Measurements from ENCODE around the gene NOC4L. TPM values are rescaled to one million over a fixed set of nuclear protein-coding genes. Genes with fewer than 3 reads are reported as not detected.

NOC4L gene
- total RNA-seq, 2 experiments from 2014 or later: 31.0 to 47.6 TPM

DNA sequence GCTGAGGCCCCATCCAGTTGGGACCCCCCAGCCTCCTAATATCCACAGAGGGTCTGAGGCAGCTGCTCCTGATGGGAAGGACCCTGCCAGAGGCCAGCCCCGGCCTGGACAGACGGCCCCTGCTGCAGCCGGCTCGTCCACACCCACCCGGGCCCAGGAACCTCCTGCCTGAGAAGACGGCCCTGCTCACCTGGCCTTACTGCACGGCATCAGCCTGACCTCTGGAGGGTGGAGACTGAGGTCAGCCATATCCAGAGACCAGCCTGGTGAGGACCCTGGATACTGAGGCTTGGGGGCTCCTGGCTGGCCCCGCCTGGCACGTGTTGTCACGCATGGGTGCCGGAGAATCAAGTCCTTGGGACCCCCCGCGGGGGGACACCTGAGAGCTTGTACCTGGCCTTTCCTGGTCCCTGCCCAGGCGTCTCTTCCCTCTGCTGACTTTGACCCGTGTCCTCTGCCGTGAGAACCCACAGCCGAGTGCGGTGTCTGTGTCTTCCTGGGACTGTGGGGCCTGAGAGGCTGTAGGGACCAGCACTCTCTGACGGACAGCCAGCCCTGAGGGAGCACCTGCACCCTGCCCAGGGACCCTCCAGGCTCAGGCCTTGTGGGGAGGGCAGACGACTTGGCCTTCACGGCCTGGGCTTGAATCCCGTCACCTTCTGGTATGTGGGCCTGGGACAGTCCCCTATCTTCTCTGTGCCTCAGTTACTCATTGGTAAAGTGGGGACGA, 57.3 kb downstream of the NOC4L start:
- Histone ChIP-seq H4K20me1 (ENCODE audit: insufficient read depth, low read length) (no peaks in the 10 kb centered on the region), H3K79me2 (ENCODE audit: insufficient read depth, low read depth, low read length) (no peaks in the 10 kb centered on the region), H3K27ac (ENCODE audit: low read depth, low read length, poor library complexity, severe bottlenecking) (no peak overlapping the region), H3K36me3 (ENCODE audit: insufficient read depth, low read length) (no peaks in the 10 kb centered on the region), H3K9me3 (ENCODE audit: low read length) (no peaks in the 10 kb centered on the region), H2AFZ (ENCODE audit: low read length) (no peak overlapping the region), H3K4me2 (ENCODE audit: low read length) (no peak overlapping the region), H3K4me1 (ENCODE audit: insufficient read depth, low read length, poor library complexity, severe bottlenecking) (no peaks in the 10 kb centered on the region), H3K9me2 (ENCODE audit: insufficient read depth, low read length) (no peaks in the 10 kb centered on the region), H3K4me3 (ENCODE audit: low read depth, low read length, poor library complexity, severe bottlenecking) (no peak overlapping the region)
- DNase-seq (ENCODE audit: low spot score): no peak
- CTCF ChIA-PET (ENCODE audit: unreplicated experiment): no interaction called here
- POLR2A ChIA-PET: no interaction called here
- TF ChIP-seq EZH2phosphoT487 (IDR thresholded peaks at IDR 0.05; ENCODE audit: borderline replicate concordance, low read depth, low read length): no peak
- TF ChIP-seq, protein P1, sequence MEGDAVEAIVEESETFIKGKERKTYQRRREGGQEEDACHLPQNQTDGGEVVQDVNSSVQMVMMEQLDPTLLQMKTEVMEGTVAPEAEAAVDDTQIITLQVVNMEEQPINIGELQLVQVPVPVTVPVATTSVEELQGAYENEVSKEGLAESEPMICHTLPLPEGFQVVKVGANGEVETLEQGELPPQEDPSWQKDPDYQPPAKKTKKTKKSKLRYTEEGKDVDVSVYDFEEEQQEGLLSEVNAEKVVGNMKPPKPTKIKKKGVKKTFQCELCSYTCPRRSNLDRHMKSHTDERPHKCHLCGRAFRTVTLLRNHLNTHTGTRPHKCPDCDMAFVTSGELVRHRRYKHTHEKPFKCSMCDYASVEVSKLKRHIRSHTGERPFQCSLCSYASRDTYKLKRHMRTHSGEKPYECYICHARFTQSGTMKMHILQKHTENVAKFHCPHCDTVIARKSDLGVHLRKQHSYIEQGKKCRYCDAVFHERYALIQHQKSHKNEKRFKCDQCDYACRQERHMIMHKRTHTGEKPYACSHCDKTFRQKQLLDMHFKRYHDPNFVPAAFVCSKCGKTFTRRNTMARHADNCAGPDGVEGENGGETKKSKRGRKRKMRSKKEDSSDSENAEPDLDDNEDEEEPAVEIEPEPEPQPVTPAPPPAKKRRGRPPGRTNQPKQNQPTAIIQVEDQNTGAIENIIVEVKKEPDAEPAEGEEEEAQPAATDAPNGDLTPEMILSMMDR (conservative IDR thresholded peaks at IDR 0.05; ENCODE audit: low read length): no peak
- BruUV-seq (replicated peaks): no TSS peak
- intact Hi-C loops (cut with micrococcal nuclease; ENCODE audit: unreplicated experiment): no loop called here

Small RNA genes within 50 kb of the gene (small RNA-seq; reads per million reads assigned to genes)
- gene AC138466.3: not detected

Other genes starting within 250 kb of the NOC4L start
- gene ULK1, start 249.8 kb upstream of the NOC4L start, total RNA-seq (2014; rRNA removed; shearing (Covaris generic)): 1.9 and 4.3 TPM in 2 replicates
- 15.5 and 15.6 TPM in 2 replicates for gene ULK1, start 249.8 kb upstream of the NOC4L start, total RNA-seq (2022)
- gene PUS1, start 215.2 kb upstream of the NOC4L start, total RNA-seq (2014; rRNA removed; shearing (Covaris generic)): 38.4 and 43.5 TPM in 2 replicates
- gene PUS1, start 215.2 kb upstream of the NOC4L start, total RNA-seq (2022): 58.9 and 78.3 TPM in 2 replicates
- gene EP400, start 194.5 kb upstream of the NOC4L start, total RNA-seq (2014; rRNA removed; shearing (Covaris generic)): 13.5 and 20.7 TPM in 2 replicates
- gene EP400, start 194.5 kb upstream of the NOC4L start, total RNA-seq (2022): 56.2 and 59.7 TPM in 2 replicates
- gene DDX51, start 138 bp upstream of the NOC4L start, total RNA-seq (2014; rRNA removed; shearing (Covaris generic)): 46.2 and 47.1 TPM in 2 replicates
- 63.1 and 63.5 TPM in 2 replicates for gene DDX51, start 138 bp upstream of the NOC4L start, total RNA-seq (2022)
- 0.28 TPM in 1 of 2 replicates, not detected in the other for gene GALNT9, start 185.1 kb downstream of the NOC4L start, total RNA-seq (2014; rRNA removed; shearing (Covaris generic))
- gene GALNT9, start 185.1 kb downstream of the NOC4L start, total RNA-seq (2022): not detected in 2 replicates